Measurements from ENCODE around the gene SBF2. TPM values are rescaled to one million over a fixed set of nuclear protein-coding genes. Genes with fewer than 3 reads are reported as not detected.
A peak's percentile ranks its signal among the peaks of the same experiment; 100 is the strongest.
"Not testable (repeated sequence)": the region's sequence is repeated elsewhere in the genome, so short reads cannot be mapped to it uniquely, and the experiment has no call there.

SBF2 gene
- total RNA-seq, 2 donors from 2014 or later: 13.4 to 28.8 TPM

- H3K27me3 Mint-ChIP-seq (ENCODE audit: low read depth): no peaks in the 10 kb centered on the region
- ATAC-seq (replicated peaks in 1 of 2) (no peak), DNase-seq (no peak)
- H3K27ac Mint-ChIP-seq: no peak overlapping the region
- no peak overlapping the region for H3K4me3 Mint-ChIP-seq
- peaks cover 0 to 2% of the 10 kb centered on the region in 2 donors for H3K36me3 Mint-ChIP-seq (ENCODE audit: insufficient read depth in 2 of 2)
- H3K4me1 Mint-ChIP-seq (ENCODE audit: low read depth): no peaks in the 10 kb centered on the region
- H3K9me3 Mint-ChIP-seq: peaks cover 0 to 2% of the 10 kb centered on the region in 2 donors
These were observed 149.1 kb downstream of the SBF2 start for GRCh38 chr11:10144954-10145353.

GRCh38 chr11:10139656-10140055 is 154.4 kb downstream of the SBF2 start:
- Mint-ChIP-seq H3K36me3 (ENCODE audit: insufficient read depth in 2 of 2) (peaks cover 4 to 9% of the 10 kb centered on the region in 2 donors), H3K27me3 (ENCODE audit: low read depth) (no peaks in the 10 kb centered on the region), H3K9me3 (peaks cover 4 to 5% of the 10 kb centered on the region in 2 donors), H3K4me3 (no peak overlapping the region), H3K27ac (no peak overlapping the region), H3K4me1 (ENCODE audit: low read depth) (no peaks in the 10 kb centered on the region)
- DNase-seq (no peak), ATAC-seq (replicated peaks in 1 of 2) (no peak)

GRCh38 chr11:10139143-10139542 is 154.9 kb downstream of the SBF2 start:
- Mint-ChIP-seq H3K27ac (no peak overlapping the region), H3K36me3 (ENCODE audit: insufficient read depth in 2 of 2) (peaks cover 4 to 9% of the 10 kb centered on the region in 2 donors), H3K4me1 (ENCODE audit: low read depth) (no peaks in the 10 kb centered on the region), H3K27me3 (ENCODE audit: low read depth) (no peaks in the 10 kb centered on the region), H3K9me3 (peaks cover 4 to 5% of the 10 kb centered on the region in 2 donors), H3K4me3 (no peak overlapping the region)
- ATAC-seq (replicated peaks in 1 of 2): no peak
- no peak for DNase-seq

GRCh38 chr11:10134975-10135481 is 159.0 kb downstream of the SBF2 start:
- Mint-ChIP-seq H3K4me1 (ENCODE audit: low read depth) (no peaks in the 10 kb centered on the region), H3K9me3 (peaks cover 4 to 5% of the 10 kb centered on the region in 2 donors), H3K36me3 (ENCODE audit: insufficient read depth in 2 of 2) (peaks cover 4 to 9% of the 10 kb centered on the region in 2 donors), H3K4me3 (no peak overlapping the region), H3K27ac (no peak overlapping the region), H3K27me3 (ENCODE audit: low read depth) (no peaks in the 10 kb centered on the region)
- ATAC-seq (replicated peaks in 1 of 2) (no peak), DNase-seq (no peak)

GRCh38 chr11:10134226-10134625 is 159.8 kb downstream of the SBF2 start:
- not testable (repeated sequence) for H3K4me3 Mint-ChIP-seq; H3K9me3 Mint-ChIP-seq; H3K36me3 Mint-ChIP-seq (ENCODE audit: insufficient read depth in 2 of 2); DNase-seq; H3K27me3 Mint-ChIP-seq (ENCODE audit: low read depth); H3K4me1 Mint-ChIP-seq (ENCODE audit: low read depth); H3K27ac Mint-ChIP-seq; ATAC-seq (replicated peaks in 1 of 2)

DNA sequence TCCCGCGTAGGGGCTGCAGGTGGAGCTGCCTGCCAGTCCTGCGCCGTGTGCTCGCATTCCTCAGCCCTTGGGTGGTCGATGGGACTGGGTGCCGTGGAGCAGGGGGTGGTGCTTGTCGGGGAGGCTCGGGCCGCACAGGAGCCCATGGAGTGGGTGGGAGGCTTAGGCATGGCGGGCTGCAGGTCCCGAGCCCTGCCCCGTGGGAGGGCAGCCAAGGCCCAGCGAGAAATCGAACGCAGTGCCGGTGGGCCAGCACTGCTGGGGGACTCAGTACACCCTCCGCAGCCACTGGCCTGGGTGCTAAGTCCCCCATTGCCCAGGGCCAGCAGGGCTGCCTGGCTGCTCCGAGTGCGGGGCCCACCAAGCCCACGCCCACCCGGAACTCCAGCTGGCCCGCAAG is 160.8 kb downstream of the SBF2 start:
- H3K4me3 Mint-ChIP-seq; DNase-seq; ATAC-seq (replicated peaks in 1 of 2); H3K36me3 Mint-ChIP-seq (ENCODE audit: insufficient read depth in 2 of 2); H3K4me1 Mint-ChIP-seq (ENCODE audit: low read depth); H3K27me3 Mint-ChIP-seq (ENCODE audit: low read depth); H3K9me3 Mint-ChIP-seq; H3K27ac Mint-ChIP-seq: not testable (repeated sequence)

DNA sequence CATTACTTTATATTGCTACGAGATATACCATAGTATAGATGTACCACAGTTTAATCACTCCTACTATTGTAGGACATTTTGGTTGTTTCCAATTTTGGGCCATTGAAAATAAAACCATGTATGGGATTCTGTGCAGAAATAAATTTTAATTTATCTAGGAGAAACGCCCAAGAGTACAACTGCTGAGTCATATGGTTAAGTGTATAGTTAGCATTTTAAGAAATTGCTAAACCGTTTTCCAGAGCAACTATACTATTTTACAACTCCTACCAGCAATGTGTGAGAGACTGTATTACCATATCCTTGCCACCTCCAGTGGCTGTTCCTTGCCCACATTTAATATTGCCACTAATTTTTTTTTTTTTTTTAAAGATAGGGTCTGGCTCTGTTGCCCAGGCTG is 163.1 kb downstream of the SBF2 start:
- ATAC-seq (replicated peaks in 1 of 2): no peak
- no peak overlapping the region for H3K4me3 Mint-ChIP-seq
- no peaks in the 10 kb centered on the region for H3K27me3 Mint-ChIP-seq (ENCODE audit: low read depth)
- no peak overlapping the region for H3K27ac Mint-ChIP-seq
- DNase-seq: no peak
- H3K9me3 Mint-ChIP-seq: peaks cover 4 to 5% of the 10 kb centered on the region in 2 donors
- peaks cover 4 to 7% of the 10 kb centered on the region in 2 donors for H3K36me3 Mint-ChIP-seq (ENCODE audit: insufficient read depth in 2 of 2)
- no peaks in the 10 kb centered on the region for H3K4me1 Mint-ChIP-seq (ENCODE audit: low read depth)

DNA sequence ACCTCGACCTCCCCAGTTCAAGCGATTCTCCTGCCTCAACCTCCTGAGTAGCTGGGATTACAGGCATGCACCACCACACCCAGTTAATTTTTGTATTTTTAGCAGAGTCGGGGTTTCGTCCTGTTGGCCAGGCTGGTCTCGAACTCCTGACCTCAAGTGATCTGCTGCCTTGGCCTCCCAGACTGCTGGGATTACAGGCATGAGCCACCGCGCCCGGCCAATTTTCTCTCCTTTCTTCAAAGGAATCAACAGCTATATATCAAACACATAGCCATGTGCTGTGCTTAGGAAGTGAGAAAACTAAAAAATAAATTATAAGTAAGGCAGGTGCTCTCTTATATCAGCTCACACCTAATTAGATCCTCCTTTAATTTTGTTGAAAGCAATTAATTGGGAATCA is 164.8 kb downstream of the SBF2 start:
- H3K9me3 Mint-ChIP-seq: not testable (repeated sequence)

DNA sequence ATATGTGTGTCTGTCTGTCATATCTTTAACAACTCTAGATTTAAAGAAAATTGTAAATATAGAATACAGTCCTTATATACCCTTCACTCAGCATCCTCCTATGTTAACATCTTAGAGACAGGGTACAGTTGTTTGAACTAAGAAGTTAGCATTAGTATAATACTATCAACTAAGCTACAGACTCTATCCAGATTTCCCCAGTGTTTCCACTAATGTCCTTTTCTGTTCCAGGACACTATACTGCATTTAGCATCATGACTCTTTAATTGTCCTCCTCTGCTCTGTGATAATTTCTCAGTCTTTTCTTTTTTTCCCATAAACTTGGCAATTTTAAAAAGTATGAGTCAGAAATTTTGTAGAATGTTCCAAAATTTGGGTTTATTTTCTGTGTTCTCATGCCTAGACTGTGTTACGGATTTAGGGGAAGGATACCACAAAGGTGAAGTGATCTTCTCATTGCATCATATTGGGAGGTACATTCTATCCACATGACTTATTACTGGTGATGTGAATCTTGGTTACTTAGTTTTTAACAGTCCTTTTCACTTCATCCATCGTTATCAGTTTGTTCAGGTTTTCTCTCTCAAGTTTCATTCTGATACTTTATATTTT is 168.4 kb downstream of the SBF2 start:
- H3K4me1 Mint-ChIP-seq (ENCODE audit: low read depth): peaks cover 5% of the 10 kb centered on the region
- ATAC-seq (replicated peaks in 1 of 2): no peak

More for the DNA sequence above, 164.8 kb downstream of the SBF2 start:
- H3K4me3 Mint-ChIP-seq; H3K36me3 Mint-ChIP-seq (ENCODE audit: insufficient read depth in 2 of 2); DNase-seq; H3K27me3 Mint-ChIP-seq (ENCODE audit: low read depth); H3K27ac Mint-ChIP-seq; H3K4me1 Mint-ChIP-seq (ENCODE audit: low read depth); ATAC-seq (replicated peaks in 1 of 2): not testable (repeated sequence)

DNA sequence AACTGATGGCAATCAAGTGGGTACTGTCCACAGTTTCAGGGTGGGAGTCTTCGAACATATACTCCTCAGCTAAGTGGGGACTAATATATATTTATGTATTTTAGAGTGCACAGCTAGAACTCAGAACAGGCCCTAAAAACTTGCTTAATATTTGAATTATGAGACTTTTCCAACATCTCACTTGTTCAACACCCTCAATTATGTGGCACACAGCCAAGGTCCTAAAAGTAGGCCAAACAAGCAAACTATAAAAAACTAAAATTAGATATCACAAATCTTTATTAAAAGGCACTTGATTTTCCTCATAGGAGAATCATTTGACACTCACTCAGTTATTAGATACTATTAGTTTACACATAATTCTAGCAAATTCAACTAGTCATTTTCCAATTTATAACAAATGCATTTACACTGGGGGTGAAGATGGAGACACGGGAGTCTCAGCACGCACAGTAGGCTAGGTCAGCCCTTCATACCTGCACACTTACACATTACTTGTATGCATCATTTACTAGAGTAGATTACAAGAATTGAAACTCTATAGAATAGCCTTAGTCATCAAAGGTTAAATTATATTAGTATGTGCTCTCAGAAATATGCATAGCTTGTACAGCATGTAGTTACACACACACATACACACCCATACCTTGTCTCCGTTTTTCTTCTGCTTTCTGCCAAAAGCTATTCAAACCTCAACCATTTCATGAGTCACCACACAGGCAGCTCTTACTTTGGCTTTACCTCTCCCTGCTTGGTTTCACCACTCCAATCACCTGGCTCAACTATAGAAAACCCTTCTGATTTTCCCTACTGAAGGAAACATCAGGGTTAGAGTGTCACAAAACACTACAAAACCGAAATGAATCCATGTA is 171.5 kb downstream of the SBF2 start:
- no peaks in the 10 kb centered on the region for H3K9me3 Mint-ChIP-seq
- H3K27ac Mint-ChIP-seq: no peak overlapping the region
- H3K36me3 Mint-ChIP-seq (ENCODE audit: insufficient read depth in 2 of 2): no peaks in the 10 kb centered on the region
- peak; percentile 5 to 13 for DNase-seq
- H3K4me3 Mint-ChIP-seq: no peak overlapping the region
- H3K4me1 Mint-ChIP-seq (ENCODE audit: low read depth): peaks cover 5% of the 10 kb centered on the region
- no peaks in the 10 kb centered on the region for H3K27me3 Mint-ChIP-seq (ENCODE audit: low read depth)
- peak; percentile 94 to 96 for ATAC-seq (replicated peaks in 1 of 2)

More for the DNA sequence above, 168.4 kb downstream of the SBF2 start:
- no peak for DNase-seq
- H3K36me3 Mint-ChIP-seq (ENCODE audit: insufficient read depth in 2 of 2): no peaks in the 10 kb centered on the region
- no peaks in the 10 kb centered on the region for H3K9me3 Mint-ChIP-seq
- no peaks in the 10 kb centered on the region for H3K27me3 Mint-ChIP-seq (ENCODE audit: low read depth)
- no peak overlapping the region for H3K4me3 Mint-ChIP-seq
- H3K27ac Mint-ChIP-seq: no peak overlapping the region

- no peaks in the 10 kb centered on the region for H3K27me3 Mint-ChIP-seq (ENCODE audit: low read depth)
- H3K27ac Mint-ChIP-seq: no peak overlapping the region
- no peak overlapping the region for H3K4me3 Mint-ChIP-seq
- H3K4me1 Mint-ChIP-seq (ENCODE audit: low read depth): peaks cover 11% of the 10 kb centered on the region
- DNase-seq: no peak
- H3K9me3 Mint-ChIP-seq: no peaks in the 10 kb centered on the region
- no peaks in the 10 kb centered on the region for H3K36me3 Mint-ChIP-seq (ENCODE audit: insufficient read depth in 2 of 2)
- no peak for ATAC-seq (replicated peaks in 1 of 2)
These were observed 175.2 kb downstream of the SBF2 start for GRCh38 chr11:10118865-10119264.

GRCh38 chr11:10117709-10118351 is 176.2 kb downstream of the SBF2 start:
- H3K4me3 Mint-ChIP-seq: no peak overlapping the region
- peaks cover 7% of the 10 kb centered on the region for H3K4me1 Mint-ChIP-seq (ENCODE audit: low read depth)
- no peaks in the 10 kb centered on the region for H3K9me3 Mint-ChIP-seq
- H3K27ac Mint-ChIP-seq: no peak overlapping the region
- no peaks in the 10 kb centered on the region for H3K36me3 Mint-ChIP-seq (ENCODE audit: insufficient read depth in 2 of 2)
- ATAC-seq (replicated peaks in 1 of 2): no peak
- no peak for DNase-seq
- no peaks in the 10 kb centered on the region for H3K27me3 Mint-ChIP-seq (ENCODE audit: low read depth)

GRCh38 chr11:10116588-10116987 is 177.4 kb downstream of the SBF2 start:
- no peak for DNase-seq
- no peaks in the 10 kb centered on the region for H3K36me3 Mint-ChIP-seq (ENCODE audit: insufficient read depth in 2 of 2)
- no peak for ATAC-seq (replicated peaks in 1 of 2)
- H3K27me3 Mint-ChIP-seq (ENCODE audit: low read depth): no peaks in the 10 kb centered on the region
- peaks cover 5% of the 10 kb centered on the region for H3K4me1 Mint-ChIP-seq (ENCODE audit: low read depth)
- H3K27ac Mint-ChIP-seq: no peak overlapping the region
- H3K9me3 Mint-ChIP-seq: peaks cover 0 to 3% of the 10 kb centered on the region in 2 donors
- H3K4me3 Mint-ChIP-seq: no peak overlapping the region
